Raji (cell line): Measurements from ENCODE around the gene FAM216B.

Source experiments
- POLR2A ChIP-seq: IDR thresholded peaks from 2 replicates; pipeline ENCODE4 v1.6.1; 2011; ENCODE audit warnings: low read depth, low read length, control low read depth; ENCODE audit not compliant: insufficient read depth

FAM216B gene

DNA sequence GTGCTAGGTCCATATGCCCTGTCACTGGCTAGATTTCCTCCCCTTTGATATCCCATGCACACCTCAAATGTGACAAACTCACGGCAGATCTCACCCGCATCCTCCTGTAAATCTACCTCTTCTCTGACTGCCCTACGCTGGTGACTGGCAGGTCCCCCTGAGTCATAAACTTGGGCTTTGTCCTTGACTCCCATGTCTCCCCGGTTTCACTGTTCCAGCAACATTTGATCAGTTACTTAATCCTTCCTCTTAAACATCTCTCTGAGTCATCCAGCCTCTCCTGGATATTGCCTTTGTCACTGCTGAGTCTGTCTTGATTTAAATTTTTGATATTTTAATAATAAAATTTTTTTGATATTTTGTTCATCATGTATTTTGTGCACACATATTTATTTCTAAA, 26.5 kb downstream of the FAM216B start:
- no peak for TF ChIP-seq POLR2A

DNA sequence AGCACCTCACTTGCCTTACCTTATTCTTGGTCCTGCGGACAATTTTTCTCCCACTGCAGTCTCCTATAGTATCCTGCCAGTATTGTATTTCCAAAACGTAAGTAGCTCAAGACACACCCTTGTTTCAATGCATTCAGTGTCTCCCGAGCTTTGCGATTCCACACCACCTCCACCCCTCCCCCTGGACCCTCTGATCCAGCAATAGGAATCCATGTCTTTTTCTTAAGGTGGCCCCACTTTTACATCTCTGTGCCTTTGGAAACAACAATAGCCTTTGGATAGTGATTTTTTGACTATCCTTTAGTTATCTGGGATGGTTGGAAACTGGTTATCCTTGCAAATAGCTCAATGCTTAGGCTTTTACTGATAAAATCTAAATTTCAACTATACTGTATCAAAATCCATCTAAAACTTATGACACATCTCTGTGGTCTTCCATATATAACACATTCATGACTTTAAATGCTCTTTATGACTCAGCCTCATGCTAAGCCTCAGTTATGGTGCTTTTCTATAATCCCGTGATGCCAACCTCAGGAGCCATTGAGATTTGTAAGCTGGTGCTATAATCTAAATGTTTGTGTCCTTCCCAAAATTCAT, 27.1 kb downstream of the FAM216B start:
- no peak for TF ChIP-seq POLR2A

DNA sequence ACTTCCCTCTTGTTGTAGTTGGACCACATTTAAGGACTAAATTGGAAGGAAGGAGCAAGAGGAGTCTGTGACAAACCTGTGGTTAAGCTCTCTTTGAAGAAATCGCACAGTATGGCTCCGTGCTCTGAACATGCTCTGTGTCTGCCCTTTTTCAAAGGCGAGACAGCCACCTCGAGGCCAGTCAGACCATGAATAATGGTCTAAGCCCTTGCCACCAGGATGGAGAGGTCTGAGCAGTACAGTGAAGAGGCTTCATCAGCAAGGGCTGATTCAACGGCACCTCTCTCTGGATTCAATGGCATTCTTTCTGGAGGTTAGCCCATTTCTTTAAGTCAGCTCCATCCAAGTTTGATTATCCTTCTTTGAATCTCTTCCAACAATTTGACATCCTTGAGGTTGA, 30.9 kb downstream of the FAM216B start:
- TF ChIP-seq POLR2A, result no peak

DNA sequence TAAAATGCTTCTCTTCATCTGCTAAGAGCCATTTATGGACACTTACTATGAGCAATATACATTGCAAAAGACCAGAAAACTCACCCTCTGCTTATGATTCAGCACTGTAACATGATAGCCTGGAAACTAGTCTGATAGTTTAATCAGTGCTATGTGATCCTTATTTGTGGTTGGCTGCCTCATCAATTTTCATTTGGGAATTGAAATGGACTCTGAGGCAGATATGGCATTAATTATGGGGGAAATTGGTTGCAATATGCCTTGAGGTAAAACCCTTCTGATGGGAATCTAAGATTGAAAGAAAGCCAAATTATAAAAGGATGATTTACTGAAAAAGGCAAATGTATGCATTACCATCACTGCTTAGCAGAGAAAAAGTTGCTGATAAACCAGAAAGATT, 33.5 kb downstream of the FAM216B start:
- TF ChIP-seq POLR2A, result no peak

DNA sequence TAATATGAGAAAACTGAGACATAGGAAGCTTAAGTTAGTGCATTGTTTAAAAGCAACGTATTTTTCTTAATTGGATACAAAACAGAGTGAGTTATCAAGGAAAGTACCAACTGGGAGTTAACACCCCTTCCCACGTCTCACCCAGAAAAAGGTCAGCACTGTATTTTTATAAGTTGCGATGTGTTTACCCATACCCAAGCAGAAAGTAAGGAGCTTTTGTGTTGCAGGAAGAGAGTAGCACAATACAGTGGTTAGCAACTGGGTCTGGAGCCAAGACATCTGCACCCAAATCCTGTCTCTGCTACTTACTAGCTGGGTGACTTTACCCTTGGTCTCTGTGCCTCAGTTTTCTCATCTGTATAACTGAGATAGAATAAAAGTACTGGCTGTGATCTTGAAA, 34.3 kb downstream of the FAM216B start:
- no peak for TF ChIP-seq POLR2A

DNA sequence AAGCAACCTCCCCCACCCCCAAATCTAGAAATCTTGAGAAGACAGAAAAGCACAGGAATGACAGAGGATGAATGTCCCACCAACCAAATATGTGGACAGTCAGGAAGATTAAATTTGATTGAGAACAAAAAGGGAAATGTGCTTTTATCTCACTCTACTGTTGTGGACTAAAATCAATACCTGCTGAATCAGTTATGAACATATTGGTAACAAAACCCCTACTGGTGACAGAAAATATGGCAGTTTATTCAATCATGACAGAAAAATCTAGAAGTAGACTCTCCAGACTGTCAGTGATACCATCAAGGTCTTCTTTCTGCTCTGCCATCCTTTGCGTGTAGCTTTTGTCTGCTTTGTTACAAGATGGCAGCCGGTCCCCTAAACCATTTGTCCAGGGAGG, 35.2 kb downstream of the FAM216B start:
- no peak for TF ChIP-seq POLR2A

DNA sequence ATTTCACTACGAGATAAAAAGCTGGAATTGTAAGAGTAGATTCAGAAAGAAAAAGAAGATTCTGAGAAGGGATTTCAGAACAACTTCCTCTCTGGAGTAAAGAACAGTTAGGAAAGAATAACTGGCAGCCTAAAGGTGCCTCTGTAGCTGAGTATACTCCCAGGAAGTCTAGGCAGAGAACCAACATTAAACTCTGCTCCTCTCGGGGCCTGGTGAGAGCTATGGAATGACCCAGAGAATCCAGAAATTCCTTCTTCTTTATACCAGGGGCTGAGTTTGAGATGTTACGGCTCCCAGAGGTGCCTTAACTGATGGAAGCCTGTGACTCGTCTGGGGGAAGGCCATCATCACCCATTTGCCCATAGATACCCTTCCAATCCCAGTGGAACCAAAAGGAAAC, 39.1 kb downstream of the FAM216B start:
- no peak for TF ChIP-seq POLR2A

DNA sequence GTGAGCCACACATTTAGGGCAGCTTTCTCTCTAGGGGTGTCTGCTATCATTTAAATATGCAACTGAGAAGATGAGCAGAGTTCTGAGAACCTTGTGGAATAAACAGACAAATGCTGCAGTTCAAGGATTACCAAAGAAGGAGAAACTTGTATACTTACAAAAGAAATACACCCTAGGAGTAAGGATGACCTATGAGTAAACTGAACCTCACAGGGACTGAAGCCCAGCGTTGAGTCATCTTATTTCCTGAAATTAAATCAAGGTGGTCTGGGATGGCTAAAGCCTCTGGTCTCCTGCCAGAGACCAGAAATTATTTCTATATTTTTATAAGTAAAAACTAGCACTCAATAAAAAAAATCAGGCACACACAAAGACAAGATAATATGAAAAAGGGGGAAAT, 40.1 kb downstream of the FAM216B start:
- no peak for TF ChIP-seq POLR2A

DNA sequence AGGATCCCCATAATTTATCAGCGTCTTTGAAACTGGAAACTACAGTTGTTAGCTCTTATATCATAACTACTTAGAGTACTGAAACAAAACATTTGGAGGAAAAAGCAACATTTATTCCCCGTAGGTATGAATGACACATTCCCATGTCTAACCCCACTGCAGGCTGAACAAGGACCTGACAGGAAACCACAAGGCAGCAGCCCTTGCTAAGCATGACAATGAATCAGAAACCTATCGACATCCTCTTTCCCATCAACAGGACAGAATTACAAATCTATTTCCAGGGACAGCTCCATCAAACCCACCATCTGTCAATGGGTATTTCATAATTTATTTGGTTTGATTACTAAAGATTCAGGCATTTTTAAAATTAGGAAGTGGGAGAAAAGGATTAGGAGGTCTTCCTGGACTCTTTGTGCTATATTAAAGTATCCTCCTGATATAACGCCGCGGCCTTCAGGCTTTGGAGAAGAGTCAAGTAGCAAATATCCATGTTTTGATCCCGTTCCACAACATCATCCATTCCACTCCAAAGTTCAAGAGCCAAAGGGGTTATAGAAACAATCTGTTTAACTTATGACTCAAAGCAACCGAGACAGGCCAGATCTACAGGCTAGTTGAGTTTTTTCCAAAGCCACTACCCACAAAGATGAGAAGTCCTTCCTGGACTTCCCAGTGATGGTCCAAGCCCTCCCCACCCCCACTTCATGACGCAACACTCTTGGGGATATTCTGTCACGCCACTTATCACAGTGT, 51.1 kb downstream of the FAM216B start:
- TF ChIP-seq POLR2A, result no peak

DNA sequence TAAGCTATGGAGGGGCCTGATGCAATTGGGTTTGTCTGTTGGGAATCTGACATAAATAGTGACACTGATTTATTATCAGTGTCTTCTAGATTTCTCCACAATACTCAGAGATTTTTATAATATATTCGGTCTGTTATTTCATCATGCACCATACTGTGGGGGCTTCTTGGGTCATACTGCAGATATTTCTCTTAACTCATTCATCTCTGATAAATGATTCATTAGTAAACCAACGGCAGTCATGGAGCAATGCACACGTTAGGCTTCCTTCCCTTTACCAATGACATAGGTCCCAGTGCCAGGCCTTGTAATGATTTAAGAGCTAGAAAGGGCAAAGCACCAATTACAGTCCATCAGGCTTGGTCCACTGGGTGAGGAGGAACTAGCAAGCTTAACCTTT, 53.6 kb downstream of the FAM216B start:
- no peak for TF ChIP-seq POLR2A

DNA sequence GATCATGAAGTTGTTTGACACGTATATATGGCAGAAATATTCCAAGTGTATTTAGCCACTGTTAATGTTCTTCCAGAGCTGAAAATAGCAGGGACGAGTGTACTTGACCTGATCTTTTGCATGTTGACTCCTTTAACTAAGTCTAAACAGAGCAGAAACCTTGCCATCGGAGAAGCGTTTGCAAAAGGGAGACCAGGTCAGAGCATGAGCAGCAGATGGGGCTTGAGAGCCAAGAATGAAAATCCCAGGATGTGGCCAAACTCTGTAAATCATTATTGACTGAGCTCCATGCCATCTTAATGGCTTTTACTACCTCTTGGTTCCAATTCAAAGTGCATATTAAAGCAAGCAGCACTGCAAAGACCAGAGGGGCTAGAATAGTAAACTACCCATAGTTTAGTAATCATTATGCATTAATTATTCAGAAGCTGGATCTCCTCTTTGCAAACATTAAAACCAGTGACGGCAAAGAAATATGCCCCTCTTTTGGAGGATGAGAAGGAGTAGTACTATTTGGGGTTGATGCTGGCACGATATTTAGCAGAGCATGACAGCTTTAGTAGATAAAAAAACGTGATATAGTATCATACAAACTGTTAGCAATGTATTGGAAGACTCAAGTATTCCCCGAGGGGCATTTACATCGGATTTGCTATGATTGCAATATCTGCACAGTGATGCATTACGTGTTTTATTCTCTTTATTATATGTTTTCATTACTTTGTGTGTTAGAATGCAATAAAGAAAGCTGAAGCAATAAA, 55.7 kb downstream of the FAM216B start:
- no peak for TF ChIP-seq POLR2A
